A549 (cell line): ENCODE results near the gene CD8A. TPM values are rescaled to one million over a fixed set of nuclear protein-coding genes. Genes with fewer than 3 reads are reported as not detected.

Experiments
- ATAC-seq, 2 experiments: fragments of 200-7000 bp in 1 of 2; fragments of >200 bp in 1 of 2; cut with Nextera tagmentation in 1 of 2; cut with Tn5 transposase in 1 of 2; 3 replicates each; pipeline versions ENCODE4 v1.8.0 to v1.9.1; 2018 to 2020; ENCODE audit warnings: mild to moderate bottlenecking in 1 of 2, moderate library complexity in 1 of 2
- CTCF ChIA-PET: fragments of 300-600 bp; sonication (Branson Sonifier 250); formaldehyde crosslinking; extraction: SDS; loops from one replicate; lab custom pipeline; 2021; ENCODE audit warnings: antibody characterized with exemption, inconsistent platforms; lab: Yijun Ruan, JAX
- POLR2A ChIA-PET: fragments of 350-600 bp; formaldehyde crosslinking; extraction: SDS; loops from one replicate; lab custom pipeline; 2021; ENCODE audit warnings: antibody characterized with exemption, inconsistent platforms; lab: Yijun Ruan, JAX
- DNase-seq, 2 experiments: peaks; one replicate each; pipeline versions ENCODE4 v3.0.0 to v3.0.0-alpha.2; 2011 to 2016; ENCODE audit warnings: low read depth in 1 of 2, low spot score in 1 of 2
- FAIRE-seq: peaks from 2 replicates; lab custom pipeline; 2011; peaks lifted over from hg19 to GRCh38; lab: Jason Lieb, UNC
- H3K27ac ChIP-seq, 2 experiments: fragments of >200 bp; sonication (Bioruptor Twin); formaldehyde crosslinking; 3 replicates each; pipeline ENCODE4 v1.5.1; 2016 to 2017
- H3K4me1 ChIP-seq: fragments of >200 bp; sonication (Bioruptor Twin); formaldehyde crosslinking; 3 replicates; pipeline ENCODE4 v1.6.1; 2016
- H3K4me2 ChIP-seq: fragments of >200 bp; sonication (Bioruptor Twin); formaldehyde crosslinking; 3 replicates; pipeline ENCODE4 v1.6.1; 2016
- H3K4me3 ChIP-seq: fragments of >200 bp; sonication (Bioruptor Twin); formaldehyde crosslinking; 3 replicates; pipeline ENCODE4 v1.5.1; 2016
- H3K9me3 ChIP-seq: fragments of >200 bp; sonication (Bioruptor Twin); formaldehyde crosslinking; 3 replicates; pipeline ENCODE4 v1.6.1; 2016
- CBX8 ChIP-seq: fragments of 200-600 bp; sonication (generic); IDR thresholded peaks from 2 replicates; pipeline ENCODE4 v1.6.1; 2016
- CEBPB ChIP-seq, 2 experiments: fragments of >200 bp in 1 of 2; sonication (Bioruptor Twin) in 1 of 2; formaldehyde crosslinking in 1 of 2; IDR thresholded peaks; 2 replicates each; pipeline ENCODE4 v1.6.1; 2012 to 2016
- EHF ChIP-seq: fragments of 250-450 bp; sonication (Bioruptor Pico); IDR thresholded peaks from 2 replicates; pipeline ENCODE4 v1.5.0; 2020; ENCODE audit warnings: mild to moderate bottlenecking
- ESRRA ChIP-seq: fragments of 150-350 bp; IDR thresholded peaks from 2 replicates; pipeline ENCODE4 v1.6.1; 2014; ENCODE audit warnings: mild to moderate bottlenecking, low read length, borderline replicate concordance
- FOSB ChIP-seq: fragments of 250-450 bp; sonication (Bioruptor Pico); IDR thresholded peaks from 2 replicates; pipeline ENCODE4 v1.5.0; 2020; ENCODE audit warnings: mild to moderate bottlenecking, moderate library complexity
- FOSL2 ChIP-seq, 2 experiments: fragments of 450-650 bp in 1 of 2; fragments of >200 bp in 1 of 2; sonication (Bioruptor Twin) in 1 of 2; formaldehyde crosslinking; IDR thresholded peaks; 2 replicates each; pipeline versions ENCODE4 v1.5.0 to v1.6.1; 2016 to 2020; ENCODE audit warnings: mild to moderate bottlenecking in 1 of 2, moderate library complexity in 1 of 2
- JUN ChIP-seq, 2 experiments: fragments of >200 bp; sonication (Bioruptor Twin); formaldehyde crosslinking; IDR thresholded peaks; 2 replicates in 1 of 2; 3 replicates in 1 of 2; pipeline ENCODE4 v1.6.1; 2016 to 2017
- MAFK ChIP-seq: fragments of 450-650 bp; IDR thresholded peaks from 2 replicates; pipeline ENCODE4 v1.6.1; 2014; ENCODE audit not compliant: partially characterized antibody
- NFE2L2 ChIP-seq: fragments of 150-350 bp; conservative IDR thresholded peaks from 2 replicates; pipeline ENCODE4 v1.6.1; 2014; ENCODE audit warnings: low read length
- PHF8 ChIP-seq: fragments of 200-600 bp; sonication (generic); IDR thresholded peaks from 2 replicates; pipeline ENCODE4 v1.6.1; 2016; ENCODE audit warnings: low read depth, mild to moderate bottlenecking, antibody characterized with exemption, moderate library complexity, borderline replicate concordance
- POLR2AphosphoS2 ChIP-seq: conservative IDR thresholded peaks from 2 replicates; pipeline ENCODE4 v1.6.1; 2012; ENCODE audit warnings: low read length, improper control_type of control experiment, inconsistent platforms
- TFCP2L1 ChIP-seq: fragments of 250-450 bp; sonication (Bioruptor Pico); IDR thresholded peaks from 2 replicates; pipeline ENCODE4 v1.5.0; 2021; ENCODE audit warnings: mild to moderate bottlenecking
- ZC3H11A ChIP-seq: fragments of 450-650 bp; IDR thresholded peaks from 2 replicates; pipeline ENCODE4 v1.6.1; 2014; ENCODE audit warnings: antibody characterized with exemption, mild to moderate bottlenecking
- ZFP36 ChIP-seq: fragments of 450-650 bp; IDR thresholded peaks from 2 replicates; pipeline ENCODE4 v1.6.1; 2014; ENCODE audit warnings: borderline replicate concordance; ENCODE audit not compliant: partially characterized antibody
- WGBS: methylation state at CpG from one replicate; pipeline ENCODE4 v1.1.6; 2017; ENCODE audit errors: missing lambda C conversion rate; 5-methylcytosine and 5-hydroxymethylcytosine counted together
- polyA plus RNA-seq, 4 experiments: library from polyadenylated mRNA; depleted of rRNA in 3 of 4; stranded (reverse); fragments of >200 nt; fragmentation: RNase III in 1 of 4; extraction: RNeasy Plus Mini Kit Qiagen cat#74134 plus additional on column Dnase treatment in 1 of 4; gene quantifications; 2 replicates in 3 of 4; 3 replicates in 1 of 4; pipeline ENCODE4 v1.2.3, GENCODE V29; 2011 to 2017
- TF ChIP-seq, protein P1 (sequence below): fragments of 450-650 bp; IDR thresholded peaks from 2 replicates; pipeline ENCODE4 v1.6.1; 2014; ENCODE audit warnings: antibody characterized with exemption
- TF ChIP-seq, protein P2 (sequence below): IDR thresholded peaks from 2 replicates; pipeline ENCODE4 v1.6.1; 2012
- TF ChIP-seq, protein P3 (sequence below): fragments of >200 bp; sonication (Bioruptor Twin); formaldehyde crosslinking; IDR thresholded peaks from 2 replicates; pipeline ENCODE4 v1.6.1; 2016
- TF ChIP-seq, protein P4 (sequence below): fragments of 200-600 bp; sonication (generic); IDR thresholded peaks from 2 replicates; pipeline ENCODE4 v1.6.1; 2016; ENCODE audit warnings: antibody characterized with exemption, mild to moderate bottlenecking, moderate library complexity

Gene CD8A
- polyA plus RNA-seq, 2 of the 4 experiments (the other 2 are of a cell fraction) = 0.10 to 0.40 TPM

DNA sequence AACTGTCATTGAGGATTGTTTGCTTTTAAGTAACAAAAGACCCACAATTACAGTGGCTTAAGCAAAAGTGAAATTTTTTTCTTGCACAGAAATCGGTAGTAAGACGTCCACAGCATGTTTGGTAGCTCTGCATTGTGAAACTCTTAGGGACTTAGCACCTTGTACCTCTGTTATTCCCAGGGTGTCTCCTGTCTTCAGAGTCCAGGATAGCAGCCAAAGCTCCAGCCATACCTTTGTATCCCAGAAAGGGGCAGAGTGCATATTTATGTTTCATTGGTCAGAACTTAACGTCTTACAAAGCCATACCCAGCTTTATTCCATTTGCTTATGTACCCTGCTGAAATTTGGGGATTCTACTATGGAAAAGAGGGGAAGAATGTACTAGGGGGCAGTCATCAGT is 37.8 kb downstream of the CD8A start:
- Histone ChIP-seq H3K4me1 (peaks cover 5% of the 10 kb centered on the region; the same call in 2 of the 3 replicates), H3K4me2 (no peak overlapping the region), H3K9me3 (peaks cover 27% of the 10 kb centered on the region), H3K27ac (no peak overlapping the region), H3K4me3 (no peak overlapping the region)
- FAIRE-seq (no peak), DNase-seq (no peak), ATAC-seq (no peak)
- POLR2A ChIA-PET = no interaction called here
- no peak for TF ChIP-seq PHF8
- TF ChIP-seq EHF (CRISPR knock-in tag) = no peak
- TF ChIP-seq MAFK = no peak
- TF ChIP-seq, protein P1, sequence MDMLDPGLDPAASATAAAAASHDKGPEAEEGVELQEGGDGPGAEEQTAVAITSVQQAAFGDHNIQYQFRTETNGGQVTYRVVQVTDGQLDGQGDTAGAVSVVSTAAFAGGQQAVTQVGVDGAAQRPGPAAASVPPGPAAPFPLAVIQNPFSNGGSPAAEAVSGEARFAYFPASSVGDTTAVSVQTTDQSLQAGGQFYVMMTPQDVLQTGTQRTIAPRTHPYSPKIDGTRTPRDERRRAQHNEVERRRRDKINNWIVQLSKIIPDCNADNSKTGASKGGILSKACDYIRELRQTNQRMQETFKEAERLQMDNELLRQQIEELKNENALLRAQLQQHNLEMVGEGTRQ = no peak
- no peak for TF ChIP-seq NFE2L2
- no peak for TF ChIP-seq POLR2AphosphoS2
- TF ChIP-seq, protein P2, sequence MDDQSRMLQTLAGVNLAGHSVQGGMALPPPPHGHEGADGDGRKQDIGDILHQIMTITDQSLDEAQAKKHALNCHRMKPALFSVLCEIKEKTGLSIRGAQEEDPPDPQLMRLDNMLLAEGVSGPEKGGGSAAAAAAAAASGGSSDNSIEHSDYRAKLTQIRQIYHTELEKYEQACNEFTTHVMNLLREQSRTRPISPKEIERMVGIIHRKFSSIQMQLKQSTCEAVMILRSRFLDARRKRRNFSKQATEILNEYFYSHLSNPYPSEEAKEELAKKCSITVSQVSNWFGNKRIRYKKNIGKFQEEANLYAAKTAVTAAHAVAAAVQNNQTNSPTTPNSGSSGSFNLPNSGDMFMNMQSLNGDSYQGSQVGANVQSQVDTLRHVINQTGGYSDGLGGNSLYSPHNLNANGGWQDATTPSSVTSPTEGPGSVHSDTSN = no peak
- no peak for TF ChIP-seq CBX8
- TF ChIP-seq FOSL2 (IDR thresholded peaks at IDR 0.05) = no peak
- no peak for TF ChIP-seq FOSL2 (CRISPR knock-in tag; IDR thresholded peaks at IDR 0.05)
- TF ChIP-seq, protein P3, sequence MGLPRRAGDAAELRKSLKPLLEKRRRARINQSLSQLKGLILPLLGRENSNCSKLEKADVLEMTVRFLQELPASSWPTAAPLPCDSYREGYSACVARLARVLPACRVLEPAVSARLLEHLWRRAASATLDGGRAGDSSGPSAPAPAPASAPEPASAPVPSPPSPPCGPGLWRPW = no peak
- no peak for TF ChIP-seq FOSB (CRISPR knock-in tag)
- no peak for TF ChIP-seq CEBPB (IDR thresholded peaks at IDR 0.05)
- WGBS = 90% methylated on average over 3 of the region's 3 CpGs
- CTCF ChIA-PET = interaction anchor here (5.4 kb wide), 1 partner anchor 11 kb away, joined by 36 read pairs; no protein-coding TSS in a partner anchor

DNA sequence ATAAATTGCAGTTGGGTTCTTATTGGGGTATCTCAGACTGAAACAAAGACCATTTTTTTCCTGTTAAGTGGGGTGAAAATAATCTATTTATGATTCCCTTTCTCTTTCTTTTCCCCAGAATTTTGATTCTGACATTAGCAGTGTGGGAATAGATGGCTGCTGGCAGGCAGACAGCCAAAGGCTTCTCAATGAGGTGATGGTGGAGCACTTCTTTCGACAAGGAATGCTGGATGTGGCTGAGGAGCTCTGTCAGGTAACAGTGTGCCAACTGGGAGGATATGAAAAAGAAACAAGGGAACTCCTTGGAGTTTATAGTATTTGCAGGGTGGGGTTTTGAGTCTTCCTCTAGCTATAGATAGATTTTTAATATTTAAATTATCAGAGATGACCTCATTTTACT is 38.9 kb downstream of the CD8A start:
- ATAC-seq = no peak
- CTCF ChIA-PET = interaction anchor here (5.4 kb wide), 1 partner anchor 12 kb away, joined by 36 read pairs; no protein-coding TSS in a partner anchor
- Histone ChIP-seq H3K4me2 (no peak overlapping the region), H3K27ac (no peak overlapping the region), H3K4me3 (no peak overlapping the region), H3K9me3 (peaks cover 27% of the 10 kb centered on the region), H3K4me1 (peaks cover 10% of the 10 kb centered on the region; the same call in 2 of the 3 replicates)
- POLR2A ChIA-PET = no interaction called here
- WGBS = 94% methylated on average over 1 of the region's 1 CpG
- FAIRE-seq = no peak
- TF ChIP-seq POLR2AphosphoS2 (no peak), ESRRA (no peak), ZC3H11A (no peak), JUN (IDR thresholded peaks at IDR 0.05) (no peak), TFCP2L1 (CRISPR knock-in tag) (no peak), EHF (CRISPR knock-in tag) (no peak), ZFP36 (no peak)
- TF ChIP-seq, protein P4, sequence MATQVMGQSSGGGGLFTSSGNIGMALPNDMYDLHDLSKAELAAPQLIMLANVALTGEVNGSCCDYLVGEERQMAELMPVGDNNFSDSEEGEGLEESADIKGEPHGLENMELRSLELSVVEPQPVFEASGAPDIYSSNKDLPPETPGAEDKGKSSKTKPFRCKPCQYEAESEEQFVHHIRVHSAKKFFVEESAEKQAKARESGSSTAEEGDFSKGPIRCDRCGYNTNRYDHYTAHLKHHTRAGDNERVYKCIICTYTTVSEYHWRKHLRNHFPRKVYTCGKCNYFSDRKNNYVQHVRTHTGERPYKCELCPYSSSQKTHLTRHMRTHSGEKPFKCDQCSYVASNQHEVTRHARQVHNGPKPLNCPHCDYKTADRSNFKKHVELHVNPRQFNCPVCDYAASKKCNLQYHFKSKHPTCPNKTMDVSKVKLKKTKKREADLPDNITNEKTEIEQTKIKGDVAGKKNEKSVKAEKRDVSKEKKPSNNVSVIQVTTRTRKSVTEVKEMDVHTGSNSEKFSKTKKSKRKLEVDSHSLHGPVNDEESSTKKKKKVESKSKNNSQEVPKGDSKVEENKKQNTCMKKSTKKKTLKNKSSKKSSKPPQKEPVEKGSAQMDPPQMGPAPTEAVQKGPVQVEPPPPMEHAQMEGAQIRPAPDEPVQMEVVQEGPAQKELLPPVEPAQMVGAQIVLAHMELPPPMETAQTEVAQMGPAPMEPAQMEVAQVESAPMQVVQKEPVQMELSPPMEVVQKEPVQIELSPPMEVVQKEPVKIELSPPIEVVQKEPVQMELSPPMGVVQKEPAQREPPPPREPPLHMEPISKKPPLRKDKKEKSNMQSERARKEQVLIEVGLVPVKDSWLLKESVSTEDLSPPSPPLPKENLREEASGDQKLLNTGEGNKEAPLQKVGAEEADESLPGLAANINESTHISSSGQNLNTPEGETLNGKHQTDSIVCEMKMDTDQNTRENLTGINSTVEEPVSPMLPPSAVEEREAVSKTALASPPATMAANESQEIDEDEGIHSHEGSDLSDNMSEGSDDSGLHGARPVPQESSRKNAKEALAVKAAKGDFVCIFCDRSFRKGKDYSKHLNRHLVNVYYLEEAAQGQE = no peak
- TF ChIP-seq, protein P1 = no peak
- no peak for DNase-seq
